Measurements from ENCODE around the gene FAHD2A.
"Not testable (repeated sequence)": the region's sequence is repeated elsewhere in the genome, so short reads cannot be mapped to it uniquely, and the experiment has no call there.

The FAHD2A gene

DNA sequence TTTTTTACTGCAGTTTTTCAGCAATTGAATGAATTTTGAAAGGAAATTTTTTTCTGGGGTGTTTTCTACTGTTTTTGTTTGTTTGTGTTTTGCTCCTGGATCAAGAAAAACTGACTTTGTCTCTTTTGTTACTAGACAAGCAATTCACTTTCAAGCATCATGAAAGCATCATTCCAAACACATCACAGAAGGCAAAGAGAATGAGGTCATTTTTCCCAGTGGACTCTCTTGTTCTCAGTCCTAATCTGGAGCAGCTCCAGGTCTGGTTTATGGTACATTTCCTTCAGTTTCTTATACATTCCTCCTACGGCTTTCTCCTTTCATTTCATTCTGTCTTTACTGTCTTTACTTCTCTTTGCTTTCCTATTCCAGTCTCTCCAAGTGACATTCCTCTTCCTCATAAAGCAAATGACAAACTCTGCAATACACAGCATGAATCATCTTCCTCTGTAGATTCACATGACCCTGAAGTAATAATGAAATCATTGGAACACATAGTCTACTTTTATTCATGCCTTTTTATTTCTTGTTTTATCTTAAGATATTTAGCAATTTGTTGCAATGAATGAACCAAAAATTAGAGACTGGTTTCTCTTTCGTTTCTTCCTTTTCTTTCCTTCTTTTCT is 40.1 kb downstream of the FAHD2A start:
- not testable (repeated sequence) for DNase-seq

DNA sequence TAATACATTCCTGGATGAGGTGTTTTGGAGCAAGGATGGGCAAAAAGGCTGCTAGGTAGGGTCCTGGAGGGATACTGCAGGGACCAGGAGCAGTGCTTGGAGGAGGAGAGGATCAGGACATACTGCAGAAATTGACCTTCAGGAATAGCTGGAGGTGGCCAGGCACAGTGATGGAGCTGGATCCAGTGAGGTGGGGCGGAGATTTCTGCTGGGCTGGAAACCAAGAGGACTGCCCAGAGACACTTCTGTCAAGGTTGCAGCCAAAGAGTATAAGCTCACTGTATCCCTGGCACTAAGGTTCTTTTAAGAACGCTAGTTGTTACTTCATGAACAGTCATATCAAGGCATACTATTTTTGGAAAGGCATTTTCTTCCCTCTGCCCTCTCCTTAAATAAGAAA is 42.8 kb downstream of the FAHD2A start:
- DNase-seq: not testable (repeated sequence)

DNA sequence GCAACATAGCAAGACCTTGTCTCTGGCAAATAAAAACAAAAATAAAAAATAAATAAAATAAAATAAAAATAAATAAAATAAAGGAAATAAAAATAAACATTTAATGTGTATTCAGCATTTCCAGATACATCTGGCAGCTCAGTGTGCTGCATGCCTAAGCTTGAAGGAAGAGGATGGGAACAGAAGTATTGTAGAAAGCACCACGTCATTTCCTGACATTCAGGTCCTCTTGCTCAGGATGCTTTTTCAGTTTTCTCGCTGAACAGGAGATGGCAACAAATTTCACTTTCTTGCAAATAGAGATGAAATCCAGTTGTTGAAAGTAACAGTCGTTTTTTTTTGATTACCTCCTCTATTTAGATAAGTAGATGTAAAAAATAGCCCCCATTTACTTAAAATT is 60.8 kb downstream of the FAHD2A start:
- not testable (repeated sequence) for DNase-seq

Measured in fibroblast of upper back skin (primary cell).